ENCODE results near the gene GSTM1.

Gene GSTM1

GRCh38 chr1:109740615-109741373 is 53.2 kb downstream of the GSTM1 start, which contains the start of gene GSTM3:
Gene GSTM3 (minus strand): TSS chr1:109741038. CDS start chr1:109740287, 751 bp downstream.
- H3K4me1 ChIP-seq (ENCODE audit: insufficient read depth, low read length), result peaks cover 2% of the 10 kb centered on the region; the same call in 1 of the 2 replicates
- no peaks in the 10 kb centered on the region for H3K36me3 ChIP-seq (ENCODE audit: insufficient read depth, low read depth, low read length)
- H3K27ac ChIP-seq (ENCODE audit: low read length), result no peak within 1 kb of the TSS
- peak within 1 kb of the TSS; percentile 69 for H3K4me3 ChIP-seq (ENCODE audit: low read length)
- H3K27me3 ChIP-seq (ENCODE audit: insufficient read depth, low read length), result peaks cover 61% of the 10 kb centered on the region
- H3K9ac ChIP-seq (ENCODE audit: low read depth, low read length), result peak within 1 kb of the TSS; percentile 31; the same call in 1 of the 2 replicates
- H3K9me3 ChIP-seq (ENCODE audit: insufficient read depth, low read depth, low read length), result no peaks in the 10 kb centered on the region
